Head of caudate nucleus (tissue), 42 donors: Measurements from ENCODE around the gene PDZD2.
"Not testable (repeated sequence)": the region's sequence is repeated elsewhere in the genome, so short reads cannot be mapped to it uniquely, and the experiment has no call there.

Source experiments
- DNase-seq, 42 donors: peaks; one replicate each; pipeline versions ENCODE4 v3.0.0 to v3.0.0-alpha.2; 2020 to 2021; ENCODE audit warnings: mixed read lengths in 7 of 42
- intact Hi-C: fragments of 100-400 bp; cut with DNase I; formaldehyde crosslinking; loops from one replicate; pipeline ENCODE4 v1.15.0; 2022

PDZD2 gene

DNA sequence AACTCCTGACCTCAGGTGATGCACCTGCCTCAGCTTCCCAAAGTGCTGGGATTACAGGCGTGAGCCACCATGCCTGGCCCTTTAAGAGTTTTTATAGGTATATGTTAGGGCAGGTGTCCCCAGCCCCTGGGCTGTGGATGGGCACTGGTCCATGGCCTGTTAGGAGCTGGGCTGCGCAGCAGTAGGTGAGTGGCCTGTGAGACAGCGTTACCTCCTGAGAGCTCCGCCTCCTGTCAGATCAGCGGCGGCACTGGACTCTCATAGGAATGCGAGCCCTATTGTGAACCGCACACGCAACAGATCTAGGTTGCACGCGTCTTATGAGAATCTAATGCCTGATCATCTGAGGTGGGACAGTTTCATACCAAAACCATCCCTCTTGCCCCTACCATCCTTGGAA is 361.8 kb downstream of the PDZD2 start:
- intact Hi-C loops: no loop called here
- no peak for DNase-seq

DNA sequence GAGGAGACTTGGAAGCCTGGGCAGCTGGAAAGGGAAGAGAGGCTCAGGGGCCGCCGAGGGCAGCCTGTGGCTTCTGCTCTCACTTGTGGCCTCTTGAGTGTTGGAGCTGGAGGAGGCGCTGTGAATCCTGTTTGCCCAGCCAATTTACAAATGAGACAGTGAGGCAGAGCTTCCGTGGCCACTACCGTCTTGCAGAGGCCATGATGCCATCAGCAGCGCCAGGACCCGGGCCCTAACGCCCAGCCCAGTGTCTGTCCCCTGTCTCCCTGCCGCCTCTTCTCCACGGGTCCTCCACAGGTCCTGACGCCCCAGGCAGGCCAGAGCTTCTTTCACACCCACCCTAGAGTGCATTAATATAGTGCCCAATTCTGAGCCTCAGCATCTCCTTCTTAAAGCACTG is 362.4 kb downstream of the PDZD2 start:
- intact Hi-C loops: no loop called here
- DNase-seq: peak in 1 of 42 donors; percentile 35

DNA sequence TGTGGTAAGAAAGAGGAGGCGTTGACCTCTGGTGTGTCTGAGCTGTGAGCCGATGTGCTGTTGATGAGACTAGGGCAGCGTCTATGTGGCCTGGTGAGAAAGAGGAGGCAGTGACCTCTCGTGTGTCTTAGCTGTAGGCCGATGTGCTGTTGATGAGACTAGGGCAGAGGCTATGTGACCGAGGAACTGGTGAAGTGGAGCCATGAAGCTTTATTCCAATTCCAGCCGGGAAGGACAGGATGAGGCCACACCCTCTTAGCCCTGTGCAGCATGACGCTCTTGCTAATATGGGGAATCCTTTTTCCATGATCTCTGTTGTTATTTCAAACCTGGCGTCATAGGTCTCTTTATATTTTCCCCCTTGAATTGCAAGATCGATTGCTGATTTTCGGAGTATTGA is 362.8 kb downstream of the PDZD2 start:
- peak in 1 of 42 donors; percentile 29 for DNase-seq
- intact Hi-C loops: no loop called here

DNA sequence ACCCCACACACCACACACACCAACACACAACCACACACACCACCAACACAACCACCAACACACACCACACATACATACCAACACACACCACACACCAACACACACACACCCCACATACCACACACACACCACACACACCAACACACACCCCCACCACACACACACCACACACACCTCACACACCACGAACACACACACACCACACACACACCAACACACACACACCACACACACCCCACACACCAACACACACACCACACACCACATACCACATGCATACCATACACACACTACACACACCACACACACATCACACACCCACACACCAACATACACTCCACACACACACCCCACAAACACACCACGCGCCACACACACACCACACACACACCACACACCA is 363.8 kb downstream of the PDZD2 start:
- DNase-seq: no peak
- intact Hi-C loops: no loop called here

DNA sequence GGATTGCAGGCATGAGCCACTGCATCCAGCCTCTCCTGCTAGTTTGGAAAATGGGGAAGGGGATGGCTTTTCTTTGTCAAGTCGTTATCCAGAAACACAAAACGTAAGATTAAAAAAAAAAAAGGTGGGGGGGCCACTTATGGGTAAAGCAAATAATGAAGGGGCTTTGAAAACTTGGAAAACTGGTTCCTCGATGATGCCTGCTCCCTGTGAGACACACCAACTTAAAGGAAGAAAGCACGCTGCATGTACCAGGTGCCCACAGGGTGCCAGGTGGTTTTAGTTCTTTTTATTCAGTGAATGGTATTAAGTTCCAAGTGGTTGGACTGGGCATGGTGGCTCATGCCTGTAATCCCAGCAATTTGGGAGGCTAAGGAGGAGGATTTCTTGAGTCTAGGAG is 365.1 kb downstream of the PDZD2 start:
- intact Hi-C loops: no loop called here
- peak in 1 of 42 donors; percentile 27 for DNase-seq

DNA sequence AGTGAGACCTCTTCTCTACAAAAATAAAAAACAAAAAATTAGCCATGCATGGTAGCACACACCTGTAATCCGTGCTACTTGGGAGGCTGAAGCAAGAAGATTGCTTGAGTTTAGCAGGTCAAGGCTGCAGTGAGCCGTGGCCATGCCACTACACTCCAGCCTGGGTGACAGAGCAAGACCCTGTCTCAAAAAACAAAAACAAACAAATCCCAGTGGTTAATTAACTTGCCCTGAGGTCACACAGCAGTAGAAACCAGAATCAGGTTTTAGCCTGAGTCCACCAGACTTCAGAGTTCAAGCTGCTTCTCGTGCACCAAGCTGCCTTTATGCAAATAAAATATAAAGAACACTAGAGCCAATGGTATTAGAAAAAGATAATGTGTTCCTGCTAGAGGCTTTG is 365.5 kb downstream of the PDZD2 start:
- DNase-seq: no peak
- intact Hi-C loops: no loop called here

DNA sequence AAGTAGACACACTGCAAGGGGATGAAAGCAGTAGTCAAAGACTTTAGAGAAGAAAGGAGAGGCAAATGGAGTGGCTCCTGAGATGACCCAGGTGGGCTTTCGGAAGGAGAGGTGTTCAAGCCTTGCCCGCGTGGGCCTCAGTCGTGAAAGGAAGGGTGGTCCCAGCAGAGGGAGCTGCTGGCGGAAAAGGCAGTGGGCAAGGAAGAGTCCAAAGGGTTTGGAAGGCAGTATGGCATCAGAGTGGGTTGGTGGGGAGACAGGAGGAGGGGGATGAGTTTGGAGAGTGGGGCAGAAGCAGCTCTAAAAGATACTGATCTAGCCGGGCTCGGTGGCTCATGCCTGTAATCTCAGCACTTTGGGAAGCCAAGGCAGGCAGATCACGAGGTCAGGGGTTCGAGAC is 369.8 kb downstream of the PDZD2 start:
- intact Hi-C loops: no loop called here

DNA sequence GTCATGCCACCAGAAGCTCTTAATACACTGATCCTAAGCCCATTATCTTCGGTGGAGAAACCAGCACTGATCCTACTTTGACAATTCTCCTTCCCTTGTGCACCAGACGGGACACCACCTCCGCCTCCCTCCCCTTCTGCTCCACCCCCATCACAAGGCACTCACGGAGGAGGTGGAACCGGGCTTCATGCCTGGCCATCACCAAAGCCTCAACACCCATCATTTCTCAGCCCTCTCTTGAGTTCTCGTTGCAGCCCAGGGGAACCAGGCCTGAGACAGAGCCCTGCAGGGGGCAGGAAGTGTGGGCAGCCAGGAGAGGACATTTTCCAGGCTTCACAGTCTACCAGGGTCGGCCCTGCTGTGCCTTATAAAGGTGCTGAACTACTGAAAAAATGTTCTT is 374.7 kb downstream of the PDZD2 start:
- no peak for DNase-seq

More for the DNA sequence above, 369.8 kb downstream of the PDZD2 start:
- no peak for DNase-seq

DNA sequence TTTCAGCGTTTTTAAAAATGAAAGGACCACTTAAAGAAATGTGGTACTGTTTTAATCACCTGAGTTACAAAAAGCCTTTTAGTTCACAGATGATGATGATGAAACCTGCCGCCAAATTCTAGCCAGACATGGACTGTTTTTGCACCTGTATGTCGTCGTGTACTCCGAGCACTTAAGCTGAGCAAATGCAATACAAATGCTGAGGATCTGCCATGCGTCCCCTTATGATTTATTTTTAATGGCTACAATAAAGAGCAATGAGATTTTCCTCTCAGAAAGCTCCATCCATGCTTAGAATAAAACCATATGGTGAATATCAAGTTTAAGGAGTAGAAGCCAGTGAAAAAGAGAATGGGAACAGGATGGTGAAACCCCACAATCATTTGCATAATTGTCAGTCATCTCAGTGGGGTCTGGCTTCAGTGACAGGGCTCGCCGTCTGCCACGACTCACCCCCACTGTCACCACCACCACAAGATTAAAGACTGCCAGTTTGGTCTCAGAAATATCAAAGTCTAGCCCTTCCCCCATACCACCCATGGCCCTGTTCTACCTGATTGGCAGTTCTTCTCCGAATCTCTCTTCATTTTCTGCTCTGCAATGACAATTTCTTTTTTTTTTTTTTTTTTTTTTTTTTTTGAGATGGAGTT is 375.3 kb downstream of the PDZD2 start:
- intact Hi-C loops: no loop called here
- no peak for DNase-seq

More for the DNA sequence above, 374.7 kb downstream of the PDZD2 start:
- intact Hi-C loops: no loop called here

DNA sequence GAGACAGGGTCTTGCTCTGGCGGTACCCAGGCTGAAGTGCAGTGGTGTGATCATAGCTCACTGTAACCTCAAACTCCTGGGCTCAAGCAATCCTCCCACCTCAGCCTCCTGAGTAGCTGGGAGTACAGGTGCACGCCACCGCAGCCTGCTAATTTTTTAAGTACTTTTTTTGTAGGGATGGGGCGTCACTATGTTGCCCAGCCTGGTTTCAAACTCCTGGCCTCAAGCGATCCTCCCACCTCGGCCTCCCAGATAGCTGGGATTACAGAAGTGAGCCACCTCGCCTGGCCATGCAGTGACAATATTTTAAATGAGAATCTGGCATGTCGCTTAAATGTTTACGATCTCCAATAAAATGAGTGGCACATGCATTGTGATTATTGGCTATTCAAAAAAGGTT is 376.3 kb downstream of the PDZD2 start:
- intact Hi-C loops, DNase-seq: not testable (repeated sequence)

DNA sequence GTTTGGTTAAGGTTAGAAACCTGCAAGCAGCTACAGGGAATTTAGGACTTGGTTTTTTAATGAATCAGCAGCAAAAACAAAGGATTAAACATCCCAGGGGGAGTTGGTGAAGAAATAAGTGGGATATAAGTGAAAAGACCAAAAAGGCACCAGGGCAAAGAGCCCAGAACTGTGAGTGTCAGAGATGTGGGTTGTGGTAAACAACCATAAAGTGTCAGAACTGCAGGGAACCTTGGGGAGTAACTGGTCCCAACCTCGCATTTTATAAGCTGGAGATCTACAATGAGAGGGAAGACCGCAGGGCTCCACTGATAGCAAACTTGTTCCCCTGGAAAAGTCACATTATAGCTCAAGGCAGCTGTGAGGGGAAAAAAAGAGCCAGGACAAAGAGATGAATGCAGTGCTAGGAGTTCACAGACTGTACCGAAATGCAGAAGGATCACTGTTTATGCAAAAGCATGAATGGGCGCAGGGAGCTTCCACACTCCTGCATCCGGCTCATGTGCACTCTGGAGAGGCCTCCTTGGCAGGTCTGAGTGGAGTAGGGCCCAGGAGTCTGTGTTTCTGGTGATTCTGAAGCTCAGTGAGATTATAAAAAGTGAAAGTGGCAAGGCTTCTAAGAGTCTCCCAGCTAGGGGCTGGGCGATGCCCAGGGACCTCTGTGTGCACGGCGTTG is 378.9 kb downstream of the PDZD2 start:
- intact Hi-C loops: no loop called here
- peak in 14 of 42 donors; percentile 8 to 58 (median 22) for DNase-seq

DNA sequence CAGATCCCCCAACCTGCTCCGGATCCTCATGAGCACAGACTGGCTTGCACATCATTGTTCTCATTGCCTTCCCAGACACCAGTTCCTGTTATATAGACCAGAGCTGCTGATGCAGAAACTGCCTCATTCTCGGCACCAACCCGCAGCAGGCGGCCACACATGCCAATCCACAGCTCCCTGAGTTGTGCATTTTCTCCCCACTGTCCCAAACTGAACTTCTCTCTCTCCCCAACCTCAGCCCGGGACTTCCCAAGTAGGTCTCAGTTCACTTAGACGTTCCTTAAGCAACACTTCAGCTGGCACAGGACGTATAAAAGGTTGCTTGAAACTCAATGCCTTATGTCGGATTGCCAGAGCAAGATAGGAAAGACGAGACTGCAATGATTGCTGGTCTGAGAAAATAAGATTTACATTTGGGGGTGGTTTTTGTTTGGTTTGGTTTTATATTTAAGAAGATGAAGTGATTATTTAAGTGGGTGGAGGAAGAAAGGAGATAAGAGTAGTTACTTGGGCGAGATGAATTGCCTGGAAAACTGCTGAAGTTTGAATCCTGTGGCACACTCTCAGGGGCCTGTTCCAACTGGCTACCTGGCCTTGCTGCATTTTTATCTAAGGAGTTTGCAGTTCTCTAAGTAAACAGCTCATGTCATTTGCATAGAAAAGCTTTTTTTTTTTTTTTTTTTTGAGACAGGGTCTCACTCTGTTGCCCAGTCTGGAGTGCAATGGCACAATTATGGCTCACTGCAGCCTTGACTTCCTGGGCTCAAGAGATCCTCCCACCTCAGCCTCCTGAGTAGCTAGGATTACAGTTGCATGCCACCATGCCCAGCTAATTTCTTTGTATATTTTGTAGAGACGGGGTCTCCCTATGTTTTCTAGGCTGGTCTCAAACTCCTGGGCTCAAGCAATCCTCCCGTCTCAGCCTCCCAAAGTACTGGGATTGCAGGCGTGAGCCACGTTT is 379.8 kb downstream of the PDZD2 start:
- intact Hi-C loops: no loop called here
- no peak for DNase-seq

DNA sequence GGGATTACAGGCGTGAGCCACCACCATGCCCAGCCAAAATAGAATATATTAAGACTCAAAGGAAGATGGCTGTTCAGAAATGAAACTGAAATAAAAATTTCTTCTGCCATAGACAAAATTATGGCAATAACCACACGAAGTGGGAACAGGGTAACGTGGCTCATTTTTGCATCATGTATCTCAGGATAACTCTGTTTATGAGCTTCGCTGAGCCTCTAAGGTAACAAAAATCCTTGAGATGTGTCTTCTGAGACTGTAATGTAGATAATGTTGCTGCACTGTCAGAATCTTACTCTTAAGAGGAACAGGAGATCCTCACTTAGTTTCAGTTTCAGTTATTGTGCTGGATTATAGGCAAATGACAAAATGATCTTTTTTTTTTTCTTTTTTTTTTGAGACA is 381.3 kb downstream of the PDZD2 start:
- DNase-seq: no peak
- intact Hi-C loops: loop anchor here (10.0 kb wide), 2 partner anchors 55 to 95 kb away; no protein-coding TSS in a partner anchor

DNA sequence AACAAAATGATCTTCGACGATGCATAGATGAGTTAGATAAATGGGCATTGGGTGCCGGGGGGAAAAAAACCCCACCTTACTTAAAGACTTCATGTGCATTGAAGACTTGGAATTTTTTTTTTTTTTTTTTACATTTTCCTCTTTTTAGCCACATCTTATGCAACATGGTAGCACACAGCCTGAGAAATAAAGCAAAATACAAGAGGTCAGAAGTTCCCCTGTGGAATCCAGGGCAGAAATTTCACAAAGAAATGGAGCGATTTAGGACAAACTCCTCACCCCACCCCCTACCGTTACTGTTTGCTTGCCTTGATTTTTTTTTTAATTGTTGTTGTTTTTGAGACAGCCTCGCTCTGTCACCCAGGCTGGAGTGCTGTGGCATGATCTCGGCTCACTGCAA is 382.0 kb downstream of the PDZD2 start:
- DNase-seq: no peak
- intact Hi-C loops: loop anchor here (10.0 kb wide), 2 partner anchors 54 to 96 kb away; no protein-coding TSS in a partner anchor

DNA sequence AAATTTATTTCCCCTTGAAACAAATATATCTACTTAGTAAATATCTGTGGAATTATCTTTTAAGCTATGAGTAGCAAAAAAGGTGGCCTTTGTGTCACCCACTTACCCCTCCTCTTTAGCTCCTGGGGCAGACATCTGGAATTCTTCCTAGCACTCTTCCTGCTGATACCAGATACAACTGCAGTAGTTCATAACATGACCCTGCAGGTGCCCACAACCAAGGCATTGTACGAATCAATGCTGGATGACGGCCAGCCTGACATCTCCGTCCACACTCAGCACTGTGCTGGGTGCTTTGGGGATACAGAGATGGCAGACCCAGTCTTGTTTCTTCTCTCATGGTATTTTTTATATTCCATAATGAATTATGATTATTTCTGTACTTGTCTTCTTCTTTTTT is 382.8 kb downstream of the PDZD2 start:
- peak in 31 of 42 donors; percentile 22 to 85 (median 43) for DNase-seq
- intact Hi-C loops: loop anchor here (10.0 kb wide), 2 partner anchors 53 to 97 kb away; no protein-coding TSS in a partner anchor

DNA sequence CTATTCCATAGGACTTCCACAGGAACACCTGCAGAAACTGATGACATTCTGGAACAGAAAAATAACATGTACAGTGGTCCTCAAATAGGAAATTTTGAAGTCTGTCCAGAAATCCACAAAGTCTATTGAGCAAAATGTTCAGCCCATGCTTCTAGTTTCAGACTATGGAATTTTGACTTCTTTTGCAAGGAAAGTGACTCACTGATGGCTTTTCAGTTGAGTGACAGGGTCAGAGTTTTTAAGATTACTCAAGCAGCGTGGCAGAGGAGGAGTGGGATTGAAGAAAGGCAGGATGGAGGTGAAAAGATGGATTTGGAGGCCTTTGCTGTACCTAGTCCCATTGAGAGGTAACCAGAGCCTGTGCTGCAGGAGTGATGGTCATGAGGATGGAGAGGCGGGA is 383.7 kb downstream of the PDZD2 start:
- no peak for DNase-seq
- intact Hi-C loops: loop anchor here (10.0 kb wide), 2 partner anchors 52 to 98 kb away; no protein-coding TSS in a partner anchor

DNA sequence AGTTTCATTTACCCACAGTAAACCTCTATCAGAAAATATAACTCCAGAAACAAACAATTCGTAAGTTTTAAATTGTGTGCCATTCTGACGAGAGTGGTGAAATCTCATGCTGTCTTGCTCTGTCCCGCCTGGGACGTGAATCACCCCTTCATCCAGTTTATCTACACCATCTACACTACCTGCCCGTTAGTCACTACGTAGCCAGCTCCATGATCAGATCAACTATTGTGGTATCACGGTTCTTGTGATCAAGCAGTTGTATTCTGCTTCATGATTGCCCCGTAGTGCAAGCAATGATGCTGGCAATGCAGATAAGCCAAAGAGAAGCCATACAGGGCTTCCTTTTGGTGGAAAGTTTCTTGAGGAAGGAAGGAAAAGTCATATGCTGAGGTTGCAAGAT is 384.9 kb downstream of the PDZD2 start:
- intact Hi-C loops: loop anchor here (10.0 kb wide), 2 partner anchors 51 to 99 kb away; no protein-coding TSS in a partner anchor
- no peak for DNase-seq

DNA sequence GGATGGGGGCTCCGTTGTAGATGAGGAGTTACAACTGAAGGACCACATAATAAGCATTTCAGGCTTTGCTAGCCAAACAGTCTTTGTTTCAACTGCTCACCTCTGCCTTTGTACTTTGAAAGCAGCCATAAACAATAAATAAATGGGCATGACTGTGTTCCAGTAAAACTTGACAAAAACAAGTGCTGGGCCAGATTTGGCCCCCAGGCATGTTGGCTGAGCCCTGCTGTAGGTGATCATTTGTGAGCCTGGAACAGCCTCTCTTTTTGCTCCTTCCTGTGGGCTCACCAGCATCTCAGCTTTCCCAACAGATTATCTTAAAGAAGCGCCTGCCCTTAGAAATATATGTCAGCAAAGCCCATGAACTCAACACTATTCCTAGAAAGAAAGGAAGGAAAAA is 385.8 kb downstream of the PDZD2 start:
- no peak for DNase-seq
- intact Hi-C loops: loop anchor here (10.0 kb wide), 2 partner anchors 50 to 100 kb away; no protein-coding TSS in a partner anchor

DNA sequence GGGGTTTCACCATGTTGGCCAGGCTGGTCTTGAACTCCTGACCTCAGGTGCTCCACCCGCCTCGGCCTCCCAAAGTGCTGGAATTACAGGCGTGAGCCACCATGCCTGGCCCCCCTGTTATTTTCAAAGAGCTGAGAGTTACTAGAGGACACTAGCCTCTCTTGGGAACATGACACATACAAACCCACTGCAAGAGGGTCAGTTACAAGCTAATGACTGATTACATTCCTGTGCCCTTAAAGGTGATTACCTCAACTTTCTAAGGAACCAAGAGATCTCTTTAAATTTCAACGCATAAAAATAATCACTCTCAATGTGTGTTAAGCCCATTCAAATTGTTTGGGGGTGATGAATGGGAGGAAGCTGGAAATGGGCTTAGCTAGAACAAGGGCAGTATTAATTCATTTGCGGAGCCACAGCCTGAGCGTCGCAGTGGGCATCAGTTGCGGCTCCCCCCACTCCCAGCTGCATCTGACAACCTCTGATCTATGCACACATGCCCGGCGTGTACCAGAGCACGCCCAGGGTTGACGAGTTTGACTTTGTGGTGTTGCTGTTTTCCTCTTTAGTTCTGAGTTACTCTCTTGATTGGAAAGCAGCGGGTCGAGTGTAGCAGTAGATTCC is 388.3 kb downstream of the PDZD2 start:
- DNase-seq: peak; percentile 42 to 92 (median 71)
- intact Hi-C loops: loop anchor here (10.0 kb wide), 2 partner anchors 48 to 102 kb away; no protein-coding TSS in a partner anchor
